ENCODE measurements around the gene MEIS1.

- TF ChIP-seq JUNB (IDR thresholded peaks at IDR 0.05; ENCODE audit: unreplicated experiment) (no peak), NANOG (IDR thresholded peaks at IDR 0.05; ENCODE audit: borderline replicate concordance) (no peak), CTCF (conservative IDR thresholded peaks at IDR 0.05; ENCODE audit: low read depth in 2 of 2) (no peak), EZH2phosphoT487 (IDR thresholded peaks at IDR 0.05; ENCODE audit: unreplicated experiment) (no peak), CREB1 (CRISPR knock-in tag; IDR thresholded peaks at IDR 0.05; ENCODE audit: low read depth) (no peak), POLR2AphosphoS5 (IDR thresholded peaks at IDR 0.05; ENCODE audit: low read depth) (no peak), EZH2 (IDR thresholded peaks at IDR 0.05; ENCODE audit: low read depth, unreplicated experiment) (no peak), REST (IDR thresholded peaks at IDR 0.05; ENCODE audit: unreplicated experiment) (no peak), STAT1 (IDR thresholded peaks at IDR 0.05; ENCODE audit: unreplicated experiment) (no peak), ZNF331 (CRISPR knock-in tag; IDR thresholded peaks at IDR 0.05; ENCODE audit: low read depth) (no peak), ZNF114 (CRISPR knock-in tag; IDR thresholded peaks at IDR 0.05) (no peak)
- TF ChIP-seq, protein P1, sequence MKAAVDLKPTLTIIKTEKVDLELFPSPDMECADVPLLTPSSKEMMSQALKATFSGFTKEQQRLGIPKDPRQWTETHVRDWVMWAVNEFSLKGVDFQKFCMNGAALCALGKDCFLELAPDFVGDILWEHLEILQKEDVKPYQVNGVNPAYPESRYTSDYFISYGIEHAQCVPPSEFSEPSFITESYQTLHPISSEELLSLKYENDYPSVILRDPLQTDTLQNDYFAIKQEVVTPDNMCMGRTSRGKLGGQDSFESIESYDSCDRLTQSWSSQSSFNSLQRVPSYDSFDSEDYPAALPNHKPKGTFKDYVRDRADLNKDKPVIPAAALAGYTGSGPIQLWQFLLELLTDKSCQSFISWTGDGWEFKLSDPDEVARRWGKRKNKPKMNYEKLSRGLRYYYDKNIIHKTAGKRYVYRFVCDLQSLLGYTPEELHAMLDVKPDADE (IDR thresholded peaks at IDR 0.05), result no peak
- TF ChIP-seq, protein P2, sequence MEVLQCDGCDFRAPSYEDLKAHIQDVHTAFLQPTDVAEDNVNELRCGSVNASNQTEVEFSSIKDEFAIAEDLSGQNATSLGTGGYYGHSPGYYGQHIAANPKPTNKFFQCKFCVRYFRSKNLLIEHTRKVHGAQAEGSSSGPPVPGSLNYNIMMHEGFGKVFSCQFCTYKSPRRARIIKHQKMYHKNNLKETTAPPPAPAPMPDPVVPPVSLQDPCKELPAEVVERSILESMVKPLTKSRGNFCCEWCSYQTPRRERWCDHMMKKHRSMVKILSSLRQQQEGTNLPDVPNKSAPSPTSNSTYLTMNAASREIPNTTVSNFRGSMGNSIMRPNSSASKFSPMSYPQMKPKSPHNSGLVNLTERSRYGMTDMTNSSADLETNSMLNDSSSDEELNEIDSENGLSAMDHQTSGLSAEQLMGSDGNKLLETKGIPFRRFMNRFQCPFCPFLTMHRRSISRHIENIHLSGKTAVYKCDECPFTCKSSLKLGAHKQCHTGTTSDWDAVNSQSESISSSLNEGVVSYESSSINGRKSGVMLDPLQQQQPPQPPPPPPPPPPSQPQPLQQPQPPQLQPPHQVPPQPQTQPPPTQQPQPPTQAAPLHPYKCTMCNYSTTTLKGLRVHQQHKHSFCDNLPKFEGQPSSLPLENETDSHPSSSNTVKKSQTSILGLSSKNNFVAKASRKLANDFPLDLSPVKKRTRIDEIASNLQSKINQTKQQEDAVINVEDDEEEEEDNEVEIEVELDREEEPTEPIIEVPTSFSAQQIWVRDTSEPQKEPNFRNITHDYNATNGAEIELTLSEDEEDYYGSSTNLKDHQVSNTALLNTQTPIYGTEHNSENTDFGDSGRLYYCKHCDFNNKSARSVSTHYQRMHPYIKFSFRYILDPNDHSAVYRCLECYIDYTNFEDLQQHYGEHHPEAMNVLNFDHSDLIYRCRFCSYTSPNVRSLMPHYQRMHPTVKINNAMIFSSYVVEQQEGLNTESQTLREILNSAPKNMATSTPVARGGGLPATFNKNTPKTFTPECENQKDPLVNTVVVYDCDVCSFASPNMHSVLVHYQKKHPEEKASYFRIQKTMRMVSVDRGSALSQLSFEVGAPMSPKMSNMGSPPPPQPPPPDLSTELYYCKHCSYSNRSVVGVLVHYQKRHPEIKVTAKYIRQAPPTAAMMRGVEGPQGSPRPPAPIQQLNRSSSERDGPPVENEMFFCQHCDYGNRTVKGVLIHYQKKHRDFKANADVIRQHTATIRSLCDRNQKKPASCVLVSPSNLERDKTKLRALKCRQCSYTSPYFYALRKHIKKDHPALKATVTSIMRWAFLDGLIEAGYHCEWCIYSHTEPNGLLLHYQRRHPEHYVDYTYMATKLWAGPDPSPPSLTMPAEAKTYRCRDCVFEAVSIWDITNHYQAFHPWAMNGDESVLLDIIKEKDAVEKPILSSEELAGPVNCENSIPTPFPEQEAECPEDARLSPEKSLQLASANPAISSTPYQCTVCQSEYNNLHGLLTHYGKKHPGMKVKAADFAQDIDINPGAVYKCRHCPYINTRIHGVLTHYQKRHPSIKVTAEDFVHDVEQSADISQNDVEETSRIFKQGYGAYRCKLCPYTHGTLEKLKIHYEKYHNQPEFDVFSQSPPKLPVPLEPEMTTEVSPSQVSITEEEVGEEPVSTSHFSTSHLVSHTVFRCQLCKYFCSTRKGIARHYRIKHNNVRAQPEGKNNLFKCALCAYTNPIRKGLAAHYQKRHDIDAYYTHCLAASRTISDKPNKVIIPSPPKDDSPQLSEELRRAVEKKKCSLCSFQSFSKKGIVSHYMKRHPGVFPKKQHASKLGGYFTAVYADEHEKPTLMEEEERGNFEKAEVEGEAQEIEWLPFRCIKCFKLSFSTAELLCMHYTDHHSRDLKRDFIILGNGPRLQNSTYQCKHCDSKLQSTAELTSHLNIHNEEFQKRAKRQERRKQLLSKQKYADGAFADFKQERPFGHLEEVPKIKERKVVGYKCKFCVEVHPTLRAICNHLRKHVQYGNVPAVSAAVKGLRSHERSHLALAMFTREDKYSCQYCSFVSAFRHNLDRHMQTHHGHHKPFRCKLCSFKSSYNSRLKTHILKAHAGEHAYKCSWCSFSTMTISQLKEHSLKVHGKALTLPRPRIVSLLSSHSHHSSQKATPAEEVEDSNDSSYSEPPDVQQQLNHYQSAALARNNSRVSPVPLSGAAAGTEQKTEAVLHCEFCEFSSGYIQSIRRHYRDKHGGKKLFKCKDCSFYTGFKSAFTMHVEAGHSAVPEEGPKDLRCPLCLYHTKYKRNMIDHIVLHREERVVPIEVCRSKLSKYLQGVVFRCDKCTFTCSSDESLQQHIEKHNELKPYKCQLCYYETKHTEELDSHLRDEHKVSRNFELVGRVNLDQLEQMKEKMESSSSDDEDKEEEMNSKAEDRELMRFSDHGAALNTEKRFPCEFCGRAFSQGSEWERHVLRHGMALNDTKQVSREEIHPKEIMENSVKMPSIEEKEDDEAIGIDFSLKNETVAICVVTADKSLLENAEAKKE (CRISPR knock-in tag; IDR thresholded peaks at IDR 0.05), result no peak
Measured at GRCh38 chr2:66536290-66536673, 101.4 kb downstream of the MEIS1 start.
